HL-60 (cell line): Measurements from ENCODE around the gene SAA4.
"Not testable (repeated sequence)": the region's sequence is repeated elsewhere in the genome, so short reads cannot be mapped to it uniquely, and the experiment has no call there.

Experiments
- DNase-seq, 2 experiments: peaks; one replicate each; pipeline ENCODE4 v3.0.0-alpha.2; 2010 to 2020; ENCODE audit warnings: low read depth in 1 of 2, low spot score in 1 of 2
- H3K27ac ChIP-seq: fragments of 250-450 bp; sonication (Bioruptor Pico); replicated peaks from 2 replicates; pipeline ENCODE4 v1.5.1; 2020; ENCODE audit warnings: mild to moderate bottlenecking, moderate library complexity
- H3K27me3 ChIP-seq: fragments of 250-450 bp; sonication (Bioruptor Pico); 2 replicates; pipeline ENCODE4 v1.5.1; 2021; ENCODE audit warnings: mild to moderate bottlenecking, moderate library complexity; ENCODE audit not compliant: insufficient read depth, poor library complexity, severe bottlenecking
- H3K4me3 ChIP-seq: replicated peaks from 2 replicates; pipeline ENCODE4 v1.5.1; 2011; ENCODE audit warnings: mild to moderate bottlenecking, control low read depth, low read length; ENCODE audit not compliant: insufficient read depth
- GABPA ChIP-seq: IDR thresholded peaks from 2 replicates; pipeline ENCODE4 v1.6.1; 2012; ENCODE audit warnings: low read depth
- POLR2AphosphoS5 ChIP-seq: IDR thresholded peaks from 2 replicates; pipeline ENCODE4 v1.6.1; 2012; ENCODE audit warnings: low read depth
- SPI1 ChIP-seq: IDR thresholded peaks from 2 replicates; pipeline ENCODE4 v1.6.1; 2012; ENCODE audit warnings: low read depth, mild to moderate bottlenecking, borderline replicate concordance
- TF ChIP-seq, protein P1 (sequence below): IDR thresholded peaks from 2 replicates; pipeline ENCODE4 v1.6.1; 2012; ENCODE audit warnings: low read depth; ENCODE audit not compliant: insufficient replicate concordance
- TF ChIP-seq, protein P2 (sequence below): IDR thresholded peaks from one replicate; pipeline ENCODE4 v1.5.1; 2011; ENCODE audit warnings: low read length, control low read depth, inconsistent platforms; ENCODE audit not compliant: insufficient read depth

The SAA4 gene

DNA sequence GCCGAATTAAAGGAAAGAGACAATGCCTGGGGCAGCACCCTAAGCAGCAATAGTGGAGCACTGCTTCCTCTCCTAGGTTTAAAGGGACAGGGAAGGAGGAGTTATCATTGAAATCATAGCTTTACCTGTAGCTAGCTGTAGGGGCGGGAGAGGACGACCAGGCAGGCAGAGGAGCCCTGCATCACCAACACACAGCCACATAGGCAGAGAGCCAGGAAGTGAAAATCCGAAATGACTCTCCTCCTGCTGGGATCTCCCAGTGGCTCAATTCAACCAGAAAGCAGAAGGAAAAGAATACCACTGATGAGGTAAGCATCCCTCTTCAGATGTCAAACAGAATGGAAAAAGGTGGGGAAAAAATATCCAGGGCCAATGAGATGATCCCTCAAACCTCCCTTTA is 43.6 kb downstream of the SAA4 start:
- H3K27me3 ChIP-seq: peaks cover 3% of the 10 kb centered on the region
- no peak for TF ChIP-seq SPI1
- DNase-seq: no peak

DNA sequence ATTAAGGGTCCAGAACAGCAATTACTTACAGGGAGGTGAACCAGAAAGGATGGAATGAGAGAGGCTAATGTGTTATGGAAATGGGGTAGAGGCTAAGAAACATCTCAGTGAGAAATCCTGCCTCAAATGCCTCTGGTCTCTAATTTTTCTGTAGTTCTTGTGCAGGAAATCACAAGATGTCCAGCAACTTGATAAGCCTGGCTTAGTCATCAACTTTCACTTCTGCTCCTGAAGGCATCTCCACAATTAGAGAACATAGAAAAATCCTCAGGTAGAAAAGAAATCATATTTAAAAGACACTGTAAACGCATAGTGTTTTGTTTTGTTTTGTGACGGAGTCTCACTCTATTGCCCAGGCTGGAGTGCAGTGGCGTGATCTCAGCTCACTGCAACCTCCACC is 45.2 kb downstream of the SAA4 start:
- DNase-seq: no peak
- no peak for TF ChIP-seq POLR2AphosphoS5
- TF ChIP-seq, protein P1, sequence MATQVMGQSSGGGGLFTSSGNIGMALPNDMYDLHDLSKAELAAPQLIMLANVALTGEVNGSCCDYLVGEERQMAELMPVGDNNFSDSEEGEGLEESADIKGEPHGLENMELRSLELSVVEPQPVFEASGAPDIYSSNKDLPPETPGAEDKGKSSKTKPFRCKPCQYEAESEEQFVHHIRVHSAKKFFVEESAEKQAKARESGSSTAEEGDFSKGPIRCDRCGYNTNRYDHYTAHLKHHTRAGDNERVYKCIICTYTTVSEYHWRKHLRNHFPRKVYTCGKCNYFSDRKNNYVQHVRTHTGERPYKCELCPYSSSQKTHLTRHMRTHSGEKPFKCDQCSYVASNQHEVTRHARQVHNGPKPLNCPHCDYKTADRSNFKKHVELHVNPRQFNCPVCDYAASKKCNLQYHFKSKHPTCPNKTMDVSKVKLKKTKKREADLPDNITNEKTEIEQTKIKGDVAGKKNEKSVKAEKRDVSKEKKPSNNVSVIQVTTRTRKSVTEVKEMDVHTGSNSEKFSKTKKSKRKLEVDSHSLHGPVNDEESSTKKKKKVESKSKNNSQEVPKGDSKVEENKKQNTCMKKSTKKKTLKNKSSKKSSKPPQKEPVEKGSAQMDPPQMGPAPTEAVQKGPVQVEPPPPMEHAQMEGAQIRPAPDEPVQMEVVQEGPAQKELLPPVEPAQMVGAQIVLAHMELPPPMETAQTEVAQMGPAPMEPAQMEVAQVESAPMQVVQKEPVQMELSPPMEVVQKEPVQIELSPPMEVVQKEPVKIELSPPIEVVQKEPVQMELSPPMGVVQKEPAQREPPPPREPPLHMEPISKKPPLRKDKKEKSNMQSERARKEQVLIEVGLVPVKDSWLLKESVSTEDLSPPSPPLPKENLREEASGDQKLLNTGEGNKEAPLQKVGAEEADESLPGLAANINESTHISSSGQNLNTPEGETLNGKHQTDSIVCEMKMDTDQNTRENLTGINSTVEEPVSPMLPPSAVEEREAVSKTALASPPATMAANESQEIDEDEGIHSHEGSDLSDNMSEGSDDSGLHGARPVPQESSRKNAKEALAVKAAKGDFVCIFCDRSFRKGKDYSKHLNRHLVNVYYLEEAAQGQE: no peak
- TF ChIP-seq, protein P2, sequence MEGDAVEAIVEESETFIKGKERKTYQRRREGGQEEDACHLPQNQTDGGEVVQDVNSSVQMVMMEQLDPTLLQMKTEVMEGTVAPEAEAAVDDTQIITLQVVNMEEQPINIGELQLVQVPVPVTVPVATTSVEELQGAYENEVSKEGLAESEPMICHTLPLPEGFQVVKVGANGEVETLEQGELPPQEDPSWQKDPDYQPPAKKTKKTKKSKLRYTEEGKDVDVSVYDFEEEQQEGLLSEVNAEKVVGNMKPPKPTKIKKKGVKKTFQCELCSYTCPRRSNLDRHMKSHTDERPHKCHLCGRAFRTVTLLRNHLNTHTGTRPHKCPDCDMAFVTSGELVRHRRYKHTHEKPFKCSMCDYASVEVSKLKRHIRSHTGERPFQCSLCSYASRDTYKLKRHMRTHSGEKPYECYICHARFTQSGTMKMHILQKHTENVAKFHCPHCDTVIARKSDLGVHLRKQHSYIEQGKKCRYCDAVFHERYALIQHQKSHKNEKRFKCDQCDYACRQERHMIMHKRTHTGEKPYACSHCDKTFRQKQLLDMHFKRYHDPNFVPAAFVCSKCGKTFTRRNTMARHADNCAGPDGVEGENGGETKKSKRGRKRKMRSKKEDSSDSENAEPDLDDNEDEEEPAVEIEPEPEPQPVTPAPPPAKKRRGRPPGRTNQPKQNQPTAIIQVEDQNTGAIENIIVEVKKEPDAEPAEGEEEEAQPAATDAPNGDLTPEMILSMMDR: no peak
- no peak for TF ChIP-seq GABPA
- no peak for TF ChIP-seq SPI1
- Histone ChIP-seq H3K27ac (no peak overlapping the region), H3K4me3 (no peak overlapping the region), H3K27me3 (peaks cover 3% of the 10 kb centered on the region)

More for the DNA sequence above, 43.6 kb downstream of the SAA4 start:
- Histone ChIP-seq H3K4me3 (no peak overlapping the region), H3K27ac (no peak overlapping the region)

DNA sequence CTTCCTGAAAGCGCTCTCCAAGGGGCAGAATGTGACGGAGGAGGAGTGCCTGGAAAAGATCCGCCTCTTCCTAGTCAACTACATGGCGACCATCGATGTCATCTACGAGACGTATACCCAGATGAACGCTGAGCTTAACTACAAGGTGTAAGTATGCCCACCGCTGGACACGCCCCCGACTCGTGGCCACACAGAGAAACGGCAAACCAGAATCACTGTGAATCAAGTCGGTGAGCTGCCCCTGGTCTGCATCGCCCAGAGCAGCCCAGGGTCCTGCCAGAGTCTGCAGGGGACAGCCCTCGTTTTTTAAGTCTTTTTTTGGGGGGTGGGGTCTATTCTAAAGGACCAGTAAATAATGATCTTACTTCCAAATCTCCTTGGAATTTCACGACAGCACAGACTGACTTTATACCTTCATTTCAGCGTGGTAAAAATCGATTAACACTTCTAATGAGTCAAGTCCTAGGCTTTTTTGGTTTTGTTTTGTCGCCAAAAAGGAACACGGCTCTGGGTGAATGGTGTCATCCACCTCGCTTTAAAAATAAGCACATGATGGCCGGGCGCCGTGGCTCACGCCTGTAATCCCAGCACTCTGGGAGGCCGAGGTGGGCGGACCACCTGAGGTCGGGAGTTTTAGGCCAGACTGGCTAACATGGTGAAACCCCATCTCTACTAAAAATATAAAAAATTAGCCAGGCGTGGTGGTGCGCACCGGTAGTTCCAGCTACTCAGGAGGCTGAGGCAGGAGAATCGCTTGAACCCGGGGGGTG is 46.9 kb downstream of the SAA4 start:
- not testable (repeated sequence) for DNase-seq, H3K4me3 ChIP-seq, H3K27me3 ChIP-seq, H3K27ac ChIP-seq

DNA sequence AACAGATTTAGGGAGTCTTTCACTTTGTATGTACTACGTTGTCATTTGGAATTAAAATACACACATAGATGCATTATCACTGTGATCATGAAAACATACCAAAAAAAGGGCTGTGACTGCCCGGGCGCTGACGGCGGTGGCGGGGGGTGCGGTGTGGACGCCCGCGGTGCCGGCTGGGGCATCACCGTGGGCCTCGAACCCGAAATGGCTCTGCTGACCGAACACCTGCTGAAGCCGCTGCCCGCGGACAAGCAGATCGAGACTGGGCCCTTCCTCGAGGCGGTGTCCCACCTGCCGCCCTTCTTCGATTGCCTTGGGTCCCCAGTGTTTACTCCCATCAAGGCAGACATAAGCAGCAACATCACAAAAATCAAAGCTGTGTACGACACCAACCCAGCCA is 47.8 kb downstream of the SAA4 start:
- peaks cover 3% of the 10 kb centered on the region for H3K27me3 ChIP-seq
- H3K4me3 ChIP-seq: no peak overlapping the region
- no peak overlapping the region for H3K27ac ChIP-seq
- TF ChIP-seq SPI1 (no peak), GABPA (no peak), POLR2AphosphoS5 (no peak)
- TF ChIP-seq, protein P1: no peak
- TF ChIP-seq, protein P2: no peak
- no peak for DNase-seq
